Measurements from ENCODE around the gene CELA2B. TPM values are rescaled to one million over a fixed set of nuclear protein-coding genes. Genes with fewer than 3 reads are reported as not detected.

CELA2B gene
- total and polyA plus RNA-seq, 9 of the 15 experiments (the other 6 are each of a cell fraction or from before 2014, with no cell fraction given) = 0.25 to 2.1 (median 0.38) TPM; not detected in 5

GRCh38 chr1:15446212-15446611 lies 29.7 kb upstream of the CELA2B start:
- no peak for TF ChIP-seq KDM2B (CRISPR knock-in tag; IDR thresholded peaks at IDR 0.05)
- TF ChIP-seq MXD1 (CRISPR knock-in tag; IDR thresholded peaks at IDR 0.05; ENCODE audit: borderline replicate concordance, poor library complexity, severe bottlenecking) = no peak
- no peak for TF ChIP-seq TBP (optimal IDR thresholded peaks at IDR 0.05; ENCODE audit: low read depth, low read length)
- TF ChIP-seq CCNT2 (IDR thresholded peaks at IDR 0.05; ENCODE audit: borderline replicate concordance, extremely low read depth, insufficient read length, low read depth, low read length) = no peak
- no peak for TF ChIP-seq YY1 (IDR thresholded peaks at IDR 0.05; ENCODE audit: borderline replicate concordance in 1 of 3, control insufficient read depth in 1 of 3, extremely low read depth in 1 of 3, insufficient read depth in 3 of 3, insufficient read length in 1 of 3, insufficient replicate concordance in 2 of 3, low read depth in 1 of 3, low read length in 2 of 3)
- TF ChIP-seq ZC3H4 (CRISPR knock-in tag; IDR thresholded peaks at IDR 0.05; ENCODE audit: borderline replicate concordance) = no peak
- no peak for TF ChIP-seq MAFG (tag; conservative IDR thresholded peaks at IDR 0.05)
- no peak for TF ChIP-seq TEAD2 (tag; IDR thresholded peaks at IDR 0.05)
- TF ChIP-seq PHF20 (IDR thresholded peaks at IDR 0.05; ENCODE audit: partially characterized antibody) = no peak
- no peak for TF ChIP-seq ZNF592 (IDR thresholded peaks at IDR 0.05)
- no peak for TF ChIP-seq MAX (CRISPR knock-in tag; IDR thresholded peaks at IDR 0.05)
- no peak for TF ChIP-seq PYGO2 (tag; IDR thresholded peaks at IDR 0.05)
- TF ChIP-seq RNF219 (CRISPR knock-in tag; IDR thresholded peaks at IDR 0.05) = no peak
- POLR2A ChIA-PET = no interaction called here
- CTCF ChIA-PET (ENCODE audit: low intra/inter-chr PET ratio) = no interaction called here

More at GRCh38 chr1:15446212-15446611, 29.7 kb upstream of the CELA2B start:
- no peaks in the 10 kb centered on the region for H3K36me3 ChIP-seq (ENCODE audit: control insufficient read depth, insufficient read depth, low read length)
- DNase-seq (ENCODE audit: extremely low read depth in 1 of 4, low spot score in 3 of 4) (no peak), ATAC-seq (no peak), FAIRE-seq (no peak)
- BruUV-seq (replicated peaks) = no TSS peak
- no peaks in the 10 kb centered on the region for H3K79me2 ChIP-seq (ENCODE audit: control insufficient read depth, insufficient read depth, low read length)
- no peak overlapping the region for H3K4me2 ChIP-seq (ENCODE audit: insufficient read depth, low read length)
- no peaks in the 10 kb centered on the region for H3K27me3 ChIP-seq (ENCODE audit: control insufficient read depth in 2 of 2, insufficient read depth in 2 of 2, low read length in 2 of 2)
- H2AFZ ChIP-seq (ENCODE audit: low read depth, low read length) = no peak overlapping the region
- in situ Hi-C loops (cut with MboI) (no loop called here), intact Hi-C loops (cut with micrococcal nuclease) (no loop called here)
- peaks cover 7 to 12% of the 10 kb centered on the region in 2 experiments; a peak in 4 of 5 replicates for H3K4me1 ChIP-seq (replicated peaks in 1 of 2; ENCODE audit: control insufficient read depth in 2 of 2, insufficient read depth in 2 of 2, low read length in 2 of 2)
- H3K9me1 ChIP-seq (ENCODE audit: control insufficient read depth, insufficient read depth, low read length) = no peaks in the 10 kb centered on the region
- H4K20me1 ChIP-seq (replicated peaks; ENCODE audit: control insufficient read depth, insufficient read depth, low read length) = no peaks in the 10 kb centered on the region
- H3K9ac ChIP-seq (ENCODE audit: insufficient read depth in 1 of 2, low read depth in 2 of 2, low read length in 2 of 2) = no peak overlapping the region; a peak in 1 of 4 replicates
- H3K9me3 ChIP-seq (replicated peaks; ENCODE audit: control insufficient read depth, insufficient read depth, low read depth, low read length) = no peaks in the 10 kb centered on the region
- WGBS (ENCODE audit: insufficient coverage, low coverage, missing lambda C conversion rate) = 22% methylated on average over 4 of the region's 4 CpGs
- H3K4me3 ChIP-seq = no peak overlapping the region
- no peak overlapping the region for H3K27ac ChIP-seq (ENCODE audit: extremely low read depth, low read depth, low read length)
